ENCODE measurements around the gene TADA1.
"Not testable (repeated sequence)": the region's sequence is repeated elsewhere in the genome, so short reads cannot be mapped to it uniquely, and the experiment has no call there.

Gene TADA1

DNA sequence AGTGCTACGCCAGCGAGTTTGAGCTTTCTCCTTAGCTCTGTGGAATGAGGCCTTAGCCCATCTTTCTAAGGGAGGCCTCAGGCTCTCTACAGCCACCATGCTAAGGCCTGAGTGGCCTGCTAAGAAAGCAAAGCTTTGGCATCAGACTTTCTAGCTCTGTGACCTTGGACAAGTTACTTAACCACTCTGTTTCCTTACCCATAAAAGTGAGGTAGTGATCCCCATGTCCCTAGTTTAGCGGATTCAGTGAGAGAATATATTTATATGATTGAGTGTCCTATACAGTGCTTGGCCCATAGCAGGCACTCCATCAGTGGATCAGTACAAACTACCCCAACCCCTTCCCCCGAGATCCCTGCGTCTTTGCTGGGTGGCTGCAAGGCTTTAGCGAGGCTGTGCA lies 32.7 kb downstream of the TADA1 start:
- no peak for DNase-seq

- no peak for DNase-seq
Measured at GRCh38 chr1:166840309-166841274, 35.5 kb downstream of the TADA1 start.

GRCh38 chr1:166839600-166840308 lies 36.3 kb downstream of the TADA1 start:
- DNase-seq, result peak; percentile 54

- DNase-seq, result peak; percentile 69
Measured at GRCh38 chr1:166838766-166839599, 37.1 kb downstream of the TADA1 start, which contains the start of gene POGK. TSS of gene POGK (plus strand) at chr1:166839475. CDS start at chr1:166840957, 1,482 bp downstream.

DNA sequence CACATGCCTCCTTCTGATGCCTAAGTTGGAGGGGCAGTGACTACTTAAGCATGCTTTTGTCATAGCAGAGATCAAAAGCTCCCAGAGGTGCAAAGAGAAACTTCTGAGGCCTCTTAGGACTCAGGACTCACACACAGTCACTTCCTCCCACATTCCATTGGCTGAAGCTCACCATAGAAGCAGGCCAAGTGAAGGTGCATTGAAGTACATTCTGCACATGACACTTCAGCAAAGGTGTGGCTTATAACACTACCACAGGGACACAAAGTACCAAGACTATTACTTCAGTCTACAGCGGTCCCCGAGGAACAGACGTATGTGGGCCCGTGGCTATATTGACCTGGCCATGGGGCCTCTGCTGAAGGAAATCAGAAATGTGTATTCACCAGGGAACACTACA lies 39.3 kb downstream of the TADA1 start:
- DNase-seq, result no peak

DNA sequence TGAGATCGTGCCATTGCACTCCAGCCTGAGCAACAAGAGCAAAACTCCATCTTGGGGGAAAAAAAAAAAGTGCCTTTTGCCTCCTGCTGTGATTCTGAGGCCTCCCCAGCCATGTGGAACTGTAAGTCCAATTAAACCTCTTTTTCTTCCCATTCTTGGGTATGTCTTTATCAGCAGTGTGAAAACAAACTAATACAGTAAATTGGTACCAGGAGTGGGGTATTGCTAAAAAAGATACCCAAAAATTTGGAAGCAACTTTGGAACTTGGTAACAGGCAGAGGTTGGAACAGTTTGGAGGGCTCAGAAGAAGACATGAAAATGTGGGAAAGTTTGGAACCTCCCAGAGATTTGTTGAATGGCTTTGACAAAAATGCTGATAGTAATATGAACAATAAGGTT lies 46.3 kb downstream of the TADA1 start:
- not testable (repeated sequence) for DNase-seq

- no peak for DNase-seq
Measured at GRCh38 chr1:166827426-166827825, 48.6 kb downstream of the TADA1 start.

DNA sequence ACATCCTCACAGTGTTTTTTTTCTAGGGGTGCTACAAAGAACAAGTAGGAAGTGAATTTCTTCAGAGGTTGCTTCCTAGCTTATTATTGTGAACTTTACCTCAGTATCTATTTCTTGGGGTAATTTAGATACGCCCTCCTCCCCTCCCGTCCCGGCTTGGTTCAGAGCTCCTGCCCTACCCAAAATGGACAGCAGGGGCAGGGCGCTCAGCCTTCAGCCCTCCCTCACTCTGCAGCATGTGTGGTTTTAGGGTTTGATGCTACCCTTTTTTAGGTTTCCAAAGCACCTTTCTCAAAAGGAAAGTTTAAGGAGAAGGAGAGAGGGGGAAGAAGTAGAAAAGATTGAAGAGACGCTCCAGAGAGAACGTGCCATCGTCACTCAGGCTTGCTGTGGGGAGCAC lies 53.7 kb downstream of the TADA1 start:
- no peak for DNase-seq

DNA sequence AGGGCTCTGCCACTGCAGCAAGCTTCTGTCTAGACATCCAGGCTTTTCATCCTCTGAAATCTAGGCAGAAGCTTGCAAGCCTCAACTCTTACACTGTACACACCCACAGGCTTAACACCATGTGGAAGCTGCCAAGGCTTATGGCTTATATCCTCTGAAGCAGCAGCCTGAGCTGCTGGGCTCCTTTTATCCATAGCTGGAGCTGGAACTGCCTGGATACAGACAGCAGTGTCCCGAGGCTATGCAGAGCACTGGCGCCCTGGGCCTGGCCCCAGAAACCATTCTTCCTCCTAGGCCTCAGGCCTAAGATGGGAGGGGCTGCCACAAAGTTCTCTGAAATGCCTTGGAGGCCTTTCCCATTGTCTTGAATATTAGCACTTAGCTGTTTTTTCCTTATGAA lies 56.1 kb downstream of the TADA1 start:
- no peak for DNase-seq

GRCh38 chr1:166814611-166815010 lies 61.5 kb downstream of the TADA1 start:
- no peak for DNase-seq

GRCh38 chr1:166813508-166814223 lies 62.4 kb downstream of the TADA1 start:
- no peak for DNase-seq

GRCh38 chr1:166811691-166812090 lies 64.4 kb downstream of the TADA1 start:
- no peak for DNase-seq

GRCh38 chr1:166808952-166809351 lies 67.1 kb downstream of the TADA1 start:
- DNase-seq, result no peak
